B cell (primary cell): ENCODE results near the gene PIM2. TPM values are rescaled to one million over a fixed set of nuclear protein-coding genes. Genes with fewer than 3 reads are reported as not detected.
"Not testable (repeated sequence)": the region's sequence is repeated elsewhere in the genome, so short reads cannot be mapped to it uniquely, and the experiment has no call there.

Experiments used
- ATAC-seq: fragments of 200-7000 bp; cut with Tn5 transposase; one replicate; pipeline ENCODE4 v1.10.0; 2021; ENCODE audit warnings: low read depth, mild to moderate bottlenecking, moderate number of reproducible peaks, moderate library complexity
- CTCF ChIA-PET: fragments of 350-600 bp; sonication (Branson Sonifier 250); formaldehyde crosslinking; loops from one replicate; lab custom pipeline; 2021; ENCODE audit warnings: antibody characterized with exemption, inconsistent platforms; lab: Charles Lee
- POLR2A ChIA-PET: fragments of 350-600 bp; sonication (Branson Sonifier 250); formaldehyde crosslinking; loops from one replicate; lab custom pipeline; 2021; ENCODE audit warnings: antibody characterized with exemption; lab: Charles Lee
- DNase-seq: peaks from one replicate; pipeline ENCODE4 v3.0.0; 2013
- H2AFZ ChIP-seq: 2 replicates; pipeline ENCODE4 v1.6.1; 2012; ENCODE audit warnings: mild to moderate bottlenecking, low read depth, low read length; ENCODE audit not compliant: insufficient read depth, poor library complexity, severe bottlenecking
- H3K27ac ChIP-seq, 2 donors: 1 replicate in 1 of 2; 2 replicates in 1 of 2; pipeline ENCODE4 v1.5.1; 2012 to 2013; ENCODE audit warnings: low read length in 2 of 2, mild to moderate bottlenecking in 2 of 2, moderate library complexity in 1 of 2
- H3K27me3 ChIP-seq, 4 experiments: fragments of 200-600 bp in 1 of 4; sonication (generic) in 1 of 4; replicated peaks in 1 of 4; 1 replicate in 2 of 4; 2 replicates in 2 of 4; pipeline versions ENCODE4 v1.6.1 to v1.7.0; 2013 to 2016; ENCODE audit warnings: low read length in 3 of 4, mild to moderate bottlenecking in 2 of 4, mixed read lengths in 1 of 4, moderate library complexity in 1 of 4; ENCODE audit not compliant: insufficient read depth in 4 of 4, control insufficient read depth in 3 of 4; ENCODE audit errors: control extremely low read depth in 1 of 4
- H3K36me3 ChIP-seq, 2 experiments: replicated peaks in 1 of 2; 1 replicate in 1 of 2; 2 replicates in 1 of 2; pipeline versions ENCODE4 v1.6.1 to v1.7.1; 2013; ENCODE audit warnings: low read length in 1 of 2; ENCODE audit not compliant: insufficient read depth in 2 of 2, control insufficient read depth in 1 of 2; ENCODE audit errors: control extremely low read depth in 1 of 2, extremely low read depth in 1 of 2
- H3K4me1 ChIP-seq, 2 donors: fragments of 200-600 bp in 1 of 2; sonication (generic) in 1 of 2; 1 replicate in 1 of 2; 2 replicates in 1 of 2; pipeline versions ENCODE4 v1.5.1 to v1.6.1; 2013 to 2017; ENCODE audit warnings: low read length in 2 of 2; ENCODE audit not compliant: control insufficient read depth in 2 of 2, insufficient read depth in 2 of 2
- H3K4me2 ChIP-seq: replicated peaks from 2 replicates; pipeline ENCODE3; 2012; ENCODE audit warnings: mild to moderate bottlenecking, low read depth, low read length; ENCODE audit not compliant: poor library complexity, severe bottlenecking
- H3K4me3 ChIP-seq, 5 experiments: fragments of 200-600 bp in 1 of 5; sonication (generic) in 1 of 5; 1 replicate in 3 of 5; 2 replicates in 2 of 5; pipeline versions ENCODE4 v1.5.1 to v1.7.0; 2011 to 2016; ENCODE audit warnings: low read length in 4 of 5, mild to moderate bottlenecking in 4 of 5, low read depth in 2 of 5, control low read depth in 1 of 5, moderate library complexity in 1 of 5; ENCODE audit not compliant: insufficient read depth in 1 of 5; ENCODE audit errors: control extremely low read depth in 1 of 5, extremely low read depth in 1 of 5
- H3K79me2 ChIP-seq: fragments of 200-600 bp; sonication (generic); one replicate; pipeline ENCODE4 v1.6.0; 2016; ENCODE audit warnings: low read length; ENCODE audit not compliant: control insufficient read depth, insufficient read depth
- H3K9ac ChIP-seq: fragments of 200-600 bp; sonication (generic); 2 replicates; pipeline ENCODE4 v1.6.1; 2017; ENCODE audit warnings: mild to moderate bottlenecking, low read length, moderate library complexity
- H3K9me3 ChIP-seq, 3 donors: one replicate each; pipeline versions ENCODE4 v1.6.1 to v1.7.1; 2013; ENCODE audit warnings: low read length in 2 of 3; ENCODE audit not compliant: control insufficient read depth in 2 of 3, insufficient read depth in 1 of 3; ENCODE audit errors: control extremely low read depth in 1 of 3
- H4K20me1 ChIP-seq: 2 replicates; pipeline ENCODE4 v1.6.0; 2012; ENCODE audit warnings: mild to moderate bottlenecking, low read length; ENCODE audit not compliant: insufficient read depth, control insufficient read depth, poor library complexity, severe bottlenecking
- H3K27ac Mint-ChIP-seq: one replicate; pipeline ENCODE4 v1.8.0; 2021; ENCODE audit warnings: mixed read lengths
- H3K27me3 Mint-ChIP-seq: one replicate; pipeline ENCODE4 v1.8.0; 2021; ENCODE audit warnings: mixed read lengths
- H3K4me1 Mint-ChIP-seq: one replicate; pipeline ENCODE4 v1.8.0; 2021; ENCODE audit warnings: mixed read lengths
- H3K4me3 Mint-ChIP-seq: one replicate; pipeline ENCODE4 v1.8.0; 2021; ENCODE audit warnings: mixed read lengths
- H3K9me3 Mint-ChIP-seq: one replicate; pipeline ENCODE4 v1.8.0; 2022; ENCODE audit warnings: mixed read lengths; ENCODE audit not compliant: insufficient read depth
- CTCF ChIP-seq: fragments of 200-600 bp; IDR thresholded peaks from one replicate; pipeline ENCODE4 v1.8.0; 2022; ENCODE audit warnings: antibody characterized with exemption, mild to moderate bottlenecking
- EZH2 ChIP-seq: IDR thresholded peaks from 2 replicates; pipeline ENCODE4 v1.6.1; 2012; ENCODE audit warnings: borderline replicate concordance, low read depth, mild to moderate bottlenecking, moderate library complexity, low read length; ENCODE audit not compliant: insufficient read depth, poor library complexity, severe bottlenecking
- WGBS: methylation state at CpG from one replicate; pipeline ENCODE4 v1.1.5; 2013; ENCODE audit warnings: missing lambda C conversion rate; ENCODE audit not compliant: insufficient coverage; 5-methylcytosine and 5-hydroxymethylcytosine counted together
- intact Hi-C: fragments of 100-400 bp; cut with micrococcal nuclease; formaldehyde crosslinking; loops from one replicate; pipeline ENCODE4 v1.10.0; 2022
- polyA plus RNA-seq: library from polyadenylated mRNA; depleted of rRNA; stranded (reverse); fragments of >200 nt; gene quantifications from 2 replicates; pipeline ENCODE4 v1.2.3, GENCODE V29; 2012
- total RNA-seq, 2 donors: library from RNA; stranded (reverse); fragments of 120-200 nt in 1 of 2; gene quantifications; 1 replicate in 1 of 2; 2 replicates in 1 of 2; pipeline versions ENCODE4 v1.2.3 to v1.2.4, GENCODE V29; 2013 to 2022

PIM2 gene
- total and polyA plus RNA-seq, 2 donors (not counting 1 experiment from before 2014, with no cell fraction given) = 276 to 315 TPM

DNA sequence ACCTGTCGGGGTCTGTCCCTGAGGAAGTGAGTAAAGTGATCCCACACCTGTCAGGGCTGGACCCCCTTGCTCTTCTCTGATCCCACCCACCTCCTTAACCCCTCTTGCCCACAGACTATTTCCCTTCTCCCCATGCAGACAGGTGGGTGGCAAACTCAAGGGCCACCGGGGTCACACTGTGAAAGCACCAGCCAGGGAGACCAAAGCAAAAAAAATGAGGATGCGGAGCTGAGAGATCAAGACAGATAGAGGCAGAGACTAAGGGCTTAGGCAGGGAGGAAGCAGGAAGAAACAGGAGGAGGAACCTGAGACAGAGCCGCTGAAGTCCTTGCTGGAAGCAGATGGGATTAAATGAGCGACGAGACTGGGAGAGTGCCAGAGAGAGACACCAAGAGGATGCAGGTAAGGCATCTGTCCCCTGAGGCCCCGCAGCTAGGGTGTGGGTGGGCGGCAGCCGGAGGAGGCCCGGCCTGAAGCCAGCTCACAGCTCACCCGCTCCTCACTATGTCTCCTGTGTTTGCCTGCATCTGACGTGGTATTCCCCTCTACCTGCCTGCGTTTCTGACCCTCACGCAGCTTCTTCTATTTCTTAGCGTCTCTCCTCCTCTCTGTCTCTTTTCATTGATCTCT, 28.4 kb downstream of the PIM2 start:
- no peaks in the 10 kb centered on the region for H3K27me3 ChIP-seq
- H2AFZ ChIP-seq = peak overlapping the region; percentile 80
- peak overlapping the region in 4 of 5 experiments; percentile 46 to 65 (median 60) for H3K4me3 ChIP-seq
- ATAC-seq = no peak
- ChIA-PET CTCF (interaction anchor here (0.9 to 4.6 kb wide), 6 partner anchors 10 to 242 kb away, joined by 3 to 33 read pairs (median 4); no protein-coding TSS in a partner anchor), POLR2A (interaction anchor here (1.6 kb wide), 1 partner anchor 190 kb away, joined by 3 read pairs; the partner anchor contains the start of gene WDR45)
- WGBS = 13% methylated on average over 11 of the region's 15 CpGs
- peak overlapping the region; percentile 68 for H3K9ac ChIP-seq
- no peaks in the 10 kb centered on the region for H4K20me1 ChIP-seq
- peaks cover 3 to 5% of the 10 kb centered on the region in 2 donors for H3K4me1 ChIP-seq
- TF ChIP-seq EZH2 (no peak), CTCF (no peak)
- Mint-ChIP-seq H3K4me1 (peaks cover 16% of the 10 kb centered on the region), H3K4me3 (peak overlapping the region; percentile 84), H3K9me3 (no peaks in the 10 kb centered on the region), H3K27me3 (no peaks in the 10 kb centered on the region), H3K27ac (peak overlapping the region; percentile 66)
- H3K36me3 ChIP-seq = no peaks in the 10 kb centered on the region
- H3K27ac ChIP-seq = peak overlapping the region in 1 of 2 donors; percentile 48
- DNase-seq = no peak
- H3K4me2 ChIP-seq = peak overlapping the region; percentile 84
- intact Hi-C loops = loop anchor here (2.0 to 10.0 kb wide), 6 partner anchors 68 to 1056 kb away; partner anchors contain the start of genes SUV39H1 and ZNF81
- H3K79me2 ChIP-seq = peaks cover 5% of the 10 kb centered on the region
- no peaks in the 10 kb centered on the region for H3K9me3 ChIP-seq

GRCh38 chrX:48886586-48886985, 32.2 kb downstream of the PIM2 start:
- H3K4me2 ChIP-seq, H3K9me3 ChIP-seq, H3K4me3 ChIP-seq, ATAC-seq, H3K9me3 Mint-ChIP-seq, H3K27ac ChIP-seq, H3K36me3 ChIP-seq, H3K4me3 Mint-ChIP-seq, H3K79me2 ChIP-seq, H3K4me1 ChIP-seq, H3K27me3 ChIP-seq, H3K4me1 Mint-ChIP-seq, H4K20me1 ChIP-seq, H3K9ac ChIP-seq, POLR2A ChIA-PET, H3K27me3 Mint-ChIP-seq, DNase-seq, H2AFZ ChIP-seq, intact Hi-C loops, H3K27ac Mint-ChIP-seq: not testable (repeated sequence)
- WGBS = 92% methylated on average over 2 of the region's 5 CpGs
- CTCF ChIA-PET = interaction anchor here (1.0 kb wide), 1 partner anchor 238 kb away, joined by 3 read pairs; no protein-coding TSS in a partner anchor
